GM21528 (cell line): ENCODE results near the gene PRSS36.

Experiments
- ATAC-seq: cut with Tn5 transposase; IDR thresholded peaks from one replicate; pipeline ENCODE4 v1.9.1; 2021; ENCODE audit warnings: mild to moderate bottlenecking, moderate library complexity; ENCODE audit not compliant: unreplicated experiment, low FRiP score

PRSS36 gene

DNA sequence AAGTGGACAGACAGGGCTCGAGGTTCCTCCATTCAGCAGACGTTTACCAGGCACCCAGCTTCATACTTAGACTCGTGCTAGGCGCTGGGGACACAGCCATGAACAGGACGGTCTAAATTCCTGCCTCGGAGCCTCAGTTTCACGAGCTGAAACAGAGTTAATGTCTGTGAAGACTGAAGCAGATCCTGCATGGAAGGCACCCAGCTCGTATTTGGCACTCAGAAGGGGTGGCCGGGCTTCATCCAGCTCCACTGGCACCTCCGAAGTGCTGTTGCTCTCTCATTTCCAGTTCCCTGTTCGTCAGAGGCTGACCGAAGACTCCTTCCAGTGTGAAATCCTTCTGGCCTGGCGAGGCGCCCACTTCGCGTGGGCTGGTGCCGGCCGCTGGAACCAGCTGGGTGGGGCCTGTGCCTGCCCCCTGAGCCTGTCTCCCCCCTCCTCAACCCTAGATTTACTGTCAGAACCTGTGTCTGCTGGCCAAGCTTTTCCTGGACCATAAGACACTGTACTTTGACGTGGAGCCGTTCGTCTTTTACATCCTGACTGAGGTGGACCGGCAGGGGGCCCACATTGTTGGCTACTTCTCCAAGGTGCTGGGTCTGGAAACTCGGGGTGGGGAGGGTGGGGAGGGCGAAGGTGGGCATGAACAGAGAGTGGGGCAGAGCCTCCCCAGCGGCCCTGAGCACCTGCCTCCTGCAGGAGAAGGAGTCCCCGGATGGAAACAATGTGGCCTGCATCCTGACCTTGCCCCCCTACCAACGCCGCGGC is 20.1 kb downstream of the PRSS36 start:
- no peak for ATAC-seq

DNA sequence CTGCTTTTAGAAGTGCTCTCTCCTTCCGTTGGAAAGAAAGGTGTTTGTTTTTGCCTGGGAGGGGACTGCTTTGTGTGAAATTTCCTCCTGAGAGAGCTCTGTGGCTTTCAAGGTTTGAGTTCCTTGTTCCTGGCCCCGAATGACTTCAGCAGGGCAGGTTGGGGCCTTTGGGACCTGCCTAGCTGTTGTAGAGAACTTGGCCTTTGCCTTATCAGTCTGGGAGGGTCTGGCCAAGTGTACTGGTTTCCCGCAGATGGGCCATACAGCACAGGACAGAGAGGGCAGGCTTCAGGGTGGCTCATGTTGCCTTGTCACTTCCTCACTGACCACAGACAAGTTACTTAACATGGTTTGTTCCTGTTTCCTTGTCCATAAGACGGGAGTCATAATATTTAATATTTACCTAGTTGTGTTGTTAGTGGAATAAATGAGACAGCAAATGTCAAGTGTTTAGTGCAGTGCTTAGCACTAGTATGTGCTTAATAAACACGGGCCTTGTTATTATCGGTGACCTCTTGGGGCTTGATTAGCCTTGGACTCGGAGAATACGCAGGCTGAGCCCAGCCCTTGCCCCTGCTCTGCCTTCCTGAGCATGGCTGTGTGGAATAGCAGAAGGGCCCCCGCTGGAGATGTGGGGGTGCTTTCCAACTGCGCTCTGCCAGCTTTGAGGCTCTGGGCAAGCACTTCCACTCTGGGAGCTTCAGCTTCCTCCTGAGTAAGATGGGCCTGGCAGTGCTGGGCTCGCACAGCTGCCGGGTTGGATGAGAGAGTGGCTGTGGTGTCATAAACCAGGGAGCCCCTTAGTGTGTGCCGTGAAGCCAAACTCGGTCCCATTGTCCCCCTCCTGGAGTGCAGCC is 20.9 kb downstream of the PRSS36 start:
- ATAC-seq = no peak

DNA sequence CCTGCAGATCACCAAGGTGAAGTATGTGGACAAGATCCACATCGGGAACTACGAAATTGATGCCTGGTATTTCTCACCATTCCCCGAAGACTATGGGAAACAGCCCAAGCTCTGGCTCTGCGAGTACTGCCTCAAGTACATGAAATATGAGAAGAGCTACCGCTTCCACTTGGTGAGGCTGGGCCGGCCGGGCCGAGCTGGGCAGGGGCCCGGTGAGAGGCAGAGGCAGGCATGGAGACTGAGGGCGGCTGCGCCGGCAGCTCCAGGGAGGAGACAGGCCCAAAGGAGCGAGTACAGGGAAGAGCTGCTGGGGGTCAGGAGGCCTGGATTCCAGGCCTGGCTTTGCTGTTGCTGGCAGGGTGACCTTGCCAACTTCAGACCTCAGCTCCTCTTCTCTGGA is 22.7 kb downstream of the PRSS36 start:
- no peak for ATAC-seq

DNA sequence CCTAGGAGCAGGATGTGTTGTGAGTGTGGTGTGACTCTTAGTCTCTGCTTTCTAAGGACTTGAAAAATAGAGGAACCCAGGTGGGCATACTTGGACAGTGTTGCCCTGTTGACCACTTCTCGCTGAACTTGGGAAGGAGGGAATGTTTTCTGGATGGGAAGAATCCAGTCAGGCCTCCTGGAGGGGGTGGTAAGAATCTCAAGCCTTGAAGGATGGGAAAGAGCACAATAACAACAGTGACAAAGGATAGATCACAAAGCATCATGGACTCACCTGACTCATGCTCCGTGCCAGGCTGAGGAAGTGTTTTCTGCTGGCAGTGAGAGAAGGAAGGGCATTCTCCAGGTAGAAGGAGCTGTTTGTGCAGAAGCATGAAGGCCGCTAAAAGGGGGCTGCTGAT is 24.0 kb downstream of the PRSS36 start:
- ATAC-seq = no peak

DNA sequence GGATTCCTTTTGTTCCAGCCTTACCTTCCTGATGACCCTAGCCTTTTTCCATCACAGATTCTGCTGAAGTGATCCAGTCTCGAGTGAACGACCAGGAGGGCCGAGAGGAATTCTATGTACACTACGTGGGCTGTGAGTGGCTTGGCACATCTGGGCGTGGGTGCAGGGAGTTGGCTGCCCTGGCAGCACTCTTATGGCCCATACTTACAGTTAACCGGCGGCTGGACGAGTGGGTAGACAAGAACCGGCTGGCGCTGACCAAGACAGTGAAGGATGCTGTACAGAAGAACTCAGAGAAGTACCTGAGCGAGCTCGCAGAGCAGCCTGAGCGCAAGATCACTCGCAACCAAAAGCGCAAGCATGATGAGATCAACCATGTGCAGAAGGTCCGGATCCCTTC is 29.7 kb downstream of the PRSS36 start:
- no peak for ATAC-seq

DNA sequence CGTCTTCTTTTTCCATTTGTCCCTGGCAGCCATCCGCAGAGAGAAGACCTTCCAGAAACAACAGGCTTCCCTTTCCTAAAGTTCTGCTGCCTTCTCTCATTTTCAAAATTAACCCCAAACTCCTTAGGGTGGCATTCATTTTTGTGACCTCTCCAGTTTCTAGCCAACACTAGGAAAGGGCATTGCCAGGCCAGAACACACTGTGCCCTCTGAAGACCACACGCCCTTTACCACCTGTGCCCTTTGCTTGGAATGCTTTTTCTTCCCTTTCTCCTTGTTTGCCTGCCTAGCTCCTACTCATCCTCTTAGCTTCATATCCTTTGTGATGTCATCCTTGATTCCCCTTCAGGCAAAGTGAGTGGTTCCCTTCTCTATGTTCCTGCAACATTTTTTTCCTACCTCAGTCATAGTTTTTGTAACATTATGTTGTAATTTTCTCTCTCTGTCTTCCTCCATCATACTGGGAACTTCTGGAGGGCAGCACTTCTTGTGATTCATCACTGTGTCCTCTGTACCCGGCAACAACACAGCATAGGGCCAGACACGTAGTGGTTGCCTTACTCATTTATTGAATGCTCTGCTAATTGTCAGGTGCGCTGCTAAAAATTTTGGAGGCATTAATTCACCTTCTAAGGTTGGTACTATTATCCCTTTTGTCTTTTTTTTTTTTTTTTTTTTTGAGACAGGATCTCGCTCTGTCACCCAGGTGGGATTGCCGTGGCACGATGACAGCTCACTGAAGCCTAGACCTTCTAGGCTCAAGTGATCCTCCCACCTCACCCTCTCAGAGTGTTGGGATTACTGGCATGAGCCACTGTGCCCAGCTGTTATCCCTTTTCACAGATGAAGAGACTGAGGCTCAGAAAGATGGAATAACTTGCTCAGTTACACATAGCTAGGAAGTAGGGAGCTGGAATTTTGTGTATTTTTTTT is 31.4 kb downstream of the PRSS36 start:
- ATAC-seq = no peak

DNA sequence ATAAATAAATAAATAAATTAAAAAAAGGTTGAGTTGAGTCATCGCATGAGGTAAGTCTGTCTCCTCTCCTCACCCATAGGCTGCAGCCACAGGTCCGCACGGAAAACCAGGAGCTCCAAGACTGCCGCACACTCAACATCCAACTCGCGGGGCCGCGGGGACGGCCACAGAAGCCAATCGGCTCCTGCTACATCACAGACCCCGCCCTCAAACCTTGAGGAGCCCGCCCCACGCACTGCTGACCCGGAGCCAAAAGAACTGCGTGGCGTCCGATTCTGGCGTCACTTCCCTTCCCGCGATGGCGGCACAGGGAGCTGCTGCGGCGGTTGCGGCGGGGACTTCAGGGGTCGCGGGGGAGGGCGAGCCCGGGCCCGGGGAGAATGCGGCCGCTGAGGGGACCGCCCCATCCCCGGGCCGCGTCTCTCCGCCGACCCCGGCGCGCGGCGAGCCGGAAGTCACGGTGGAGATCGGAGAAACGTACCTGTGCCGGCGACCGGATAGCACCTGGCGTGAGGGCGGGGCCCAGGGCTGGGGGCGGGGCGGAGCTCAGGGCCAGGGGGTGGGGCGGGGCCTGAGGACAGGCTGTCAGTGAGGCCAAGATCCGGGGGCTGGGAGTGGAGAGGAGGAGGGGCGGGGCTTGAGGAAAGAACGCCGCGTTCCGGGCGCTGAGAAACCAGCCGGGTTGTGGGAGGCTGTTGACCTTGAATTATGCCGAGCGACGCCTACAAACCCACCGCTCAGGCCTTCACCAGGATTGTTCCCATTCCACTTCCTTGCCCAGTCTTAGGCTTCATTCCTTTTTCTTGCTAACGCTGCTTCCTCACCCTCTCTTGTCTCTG is 32.3 kb downstream of the PRSS36 start, which contains the start of gene KAT8:
Gene KAT8 (plus strand): TSS at position 281 of the 839 bp plus-strand sequence. CDS start 18 bp downstream, at position 299.
- peak; percentile 86 for ATAC-seq

DNA sequence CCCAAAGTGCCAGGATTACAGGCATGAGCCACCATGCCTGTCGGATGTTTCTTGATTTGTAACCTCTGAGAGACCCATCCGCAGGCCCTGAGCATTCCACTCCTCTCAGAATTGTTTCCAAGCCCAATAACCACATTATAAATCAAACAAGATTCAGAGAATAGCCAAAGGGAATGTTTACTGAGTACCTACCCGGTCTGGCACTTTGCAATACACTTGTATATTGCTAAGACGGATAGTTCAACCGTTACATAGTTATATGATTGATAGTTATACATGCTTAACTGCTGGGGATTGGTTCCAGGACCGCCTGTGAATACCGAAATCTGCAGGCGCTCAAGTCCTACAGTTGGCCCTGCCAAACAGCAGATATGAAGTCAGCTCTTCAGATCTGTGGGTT is 35.4 kb downstream of the PRSS36 start:
- ATAC-seq = no peak

DNA sequence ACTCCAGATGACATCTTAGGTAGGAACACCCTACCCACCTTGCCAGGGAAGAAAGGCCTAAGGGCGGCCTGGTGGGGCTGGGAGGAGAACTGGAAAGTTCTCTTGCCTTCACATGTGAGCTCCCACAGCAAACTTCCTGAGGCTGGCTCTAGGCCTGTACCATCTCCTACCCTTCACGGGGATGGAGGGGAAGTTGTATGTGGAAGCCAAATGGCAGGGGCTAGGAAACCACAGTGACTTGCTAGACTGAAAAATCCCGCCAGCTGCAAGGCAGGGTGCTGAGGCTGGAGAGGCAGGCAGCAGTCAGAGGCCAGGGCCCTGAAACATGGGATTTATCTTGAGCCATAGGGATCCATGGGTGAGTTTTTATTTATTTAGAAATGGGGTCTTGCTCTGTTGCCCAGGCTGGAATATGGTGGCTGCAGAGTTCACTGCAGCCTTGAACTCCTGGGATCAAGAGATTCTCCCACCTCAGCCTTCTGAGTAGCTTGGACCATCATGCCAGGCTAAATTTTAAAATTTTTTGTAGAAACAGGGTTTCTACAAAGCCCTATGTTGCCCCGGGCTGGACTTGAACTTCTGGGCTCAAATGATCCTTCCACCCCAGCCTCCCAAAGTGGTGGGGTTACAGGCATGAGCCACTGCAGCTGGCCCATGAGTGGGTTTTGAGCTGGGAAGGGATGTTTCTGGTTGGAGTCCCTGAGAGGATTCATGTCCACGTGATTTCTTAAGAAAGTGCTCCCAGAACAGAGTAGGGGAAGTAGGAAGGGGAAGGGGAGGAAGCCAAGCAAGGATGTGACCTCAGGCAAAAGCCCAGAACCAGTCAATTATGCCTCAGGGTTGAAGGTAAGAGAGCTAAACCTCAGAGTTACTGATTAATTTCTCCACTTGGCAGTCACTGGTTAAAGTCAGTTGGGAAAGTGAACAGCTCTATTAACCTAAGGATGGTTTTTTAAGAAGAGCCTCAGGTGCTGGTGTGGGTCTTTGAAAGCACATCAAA is 36.4 kb downstream of the PRSS36 start:
- ATAC-seq = no peak

DNA sequence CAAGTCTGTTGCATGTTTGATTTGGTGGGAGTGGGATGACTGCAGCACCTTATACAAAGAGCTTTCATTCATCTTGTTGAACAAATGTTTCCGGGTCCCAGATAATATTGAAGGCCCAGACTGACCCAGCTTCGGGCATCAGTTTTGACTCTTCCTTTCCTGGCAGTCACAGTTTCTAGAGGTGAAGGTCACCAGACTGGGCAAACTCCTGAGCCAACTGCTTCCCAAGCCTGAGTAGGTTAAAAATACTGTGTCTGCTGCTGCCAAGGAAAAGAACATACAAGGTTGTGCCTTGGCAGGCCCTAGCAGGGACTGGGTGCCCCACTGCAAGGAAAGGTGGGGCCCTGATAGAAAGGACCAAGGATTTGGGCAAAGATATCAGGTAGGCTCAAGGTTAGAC is 37.2 kb downstream of the PRSS36 start:
- no peak for ATAC-seq

DNA sequence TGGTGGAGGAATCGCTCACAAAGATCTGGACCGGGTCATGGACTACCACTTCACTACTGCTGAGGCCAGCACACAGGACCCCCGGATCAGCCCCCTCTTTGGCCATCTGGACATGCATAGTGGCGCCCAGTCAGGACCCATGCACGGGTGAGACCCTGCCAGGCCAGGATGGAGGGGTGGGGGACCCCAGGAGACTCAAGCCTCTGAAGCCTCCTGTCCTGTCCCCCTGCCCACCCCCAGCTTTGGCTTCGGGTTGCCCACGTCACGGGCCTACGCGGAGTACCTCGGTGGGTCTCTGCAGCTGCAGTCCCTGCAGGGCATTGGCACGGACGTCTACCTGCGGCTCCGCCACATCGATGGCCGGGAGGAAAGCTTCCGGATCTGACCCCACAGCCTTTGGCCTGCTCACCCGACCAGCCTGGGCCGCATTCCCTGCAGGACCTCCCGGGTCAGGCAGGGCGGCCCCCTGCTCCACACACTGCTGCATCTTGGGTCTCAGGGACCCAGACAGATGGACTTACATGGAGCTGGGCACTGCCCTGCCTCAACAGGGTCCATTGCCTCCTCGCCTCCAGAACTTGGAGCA is 37.9 kb downstream of the PRSS36 start:
- ATAC-seq = no peak

DNA sequence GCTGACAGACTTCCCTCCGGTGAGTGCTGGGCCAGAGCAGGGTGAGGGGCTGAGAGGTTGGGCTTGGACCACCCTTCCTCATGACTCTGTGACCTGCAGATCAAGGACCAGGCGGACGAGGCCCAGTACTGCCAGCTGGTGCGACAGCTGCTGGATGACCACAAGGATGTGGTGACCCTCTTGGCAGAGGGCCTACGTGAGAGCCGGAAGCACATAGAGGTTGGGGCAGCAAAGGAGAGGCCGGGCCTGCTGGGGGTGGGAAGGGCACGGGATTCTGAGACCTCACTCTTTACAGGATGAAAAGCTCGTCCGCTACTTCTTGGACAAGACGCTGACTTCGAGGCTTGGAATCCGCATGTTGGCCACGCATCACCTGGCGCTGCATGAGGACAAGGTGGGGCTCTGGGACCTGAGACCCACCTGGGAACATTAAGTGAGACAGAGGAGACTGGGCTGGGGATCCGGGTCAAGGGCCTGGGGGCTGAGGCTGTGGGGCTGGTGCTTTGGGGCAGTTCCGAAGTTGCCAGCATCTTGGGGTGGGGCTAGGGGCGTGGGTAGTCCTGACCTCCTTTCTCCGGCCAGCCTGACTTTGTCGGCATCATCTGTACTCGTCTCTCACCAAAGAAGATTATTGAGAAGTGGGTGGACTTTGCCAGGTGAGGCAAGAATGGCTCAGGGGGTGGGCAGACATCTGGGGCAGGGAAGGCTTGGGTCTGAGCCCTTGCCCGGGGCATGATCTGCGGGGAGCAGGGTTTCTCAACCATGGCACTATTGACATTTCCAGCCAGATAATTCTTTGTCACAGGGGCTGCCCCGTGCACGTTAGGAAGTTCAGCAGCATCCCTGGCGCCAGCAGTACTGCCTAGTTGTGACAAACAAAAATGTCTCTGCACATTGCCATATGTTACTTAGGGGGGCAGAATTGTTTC is 39.5 kb downstream of the PRSS36 start:
- ATAC-seq = no peak

DNA sequence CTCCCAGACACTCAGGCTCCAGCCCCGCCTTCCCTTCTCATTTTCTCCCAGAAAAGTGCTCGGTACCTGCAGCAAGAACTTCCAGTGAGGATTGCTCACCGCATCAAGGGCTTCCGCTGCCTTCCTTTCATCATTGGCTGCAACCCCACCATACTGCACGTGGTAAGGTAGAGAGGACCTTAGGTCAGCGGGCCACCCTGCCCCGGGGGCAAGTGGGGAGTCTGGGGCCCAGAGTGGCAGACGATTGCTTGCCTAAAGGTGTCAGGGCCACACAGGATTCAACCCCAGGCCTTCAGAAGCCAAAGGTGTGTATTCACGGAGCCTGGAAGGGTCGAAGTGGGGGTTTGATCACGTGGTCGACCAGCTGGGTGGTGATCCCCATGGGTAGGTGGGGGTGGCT is 40.2 kb downstream of the PRSS36 start:
- ATAC-seq = no peak

DNA sequence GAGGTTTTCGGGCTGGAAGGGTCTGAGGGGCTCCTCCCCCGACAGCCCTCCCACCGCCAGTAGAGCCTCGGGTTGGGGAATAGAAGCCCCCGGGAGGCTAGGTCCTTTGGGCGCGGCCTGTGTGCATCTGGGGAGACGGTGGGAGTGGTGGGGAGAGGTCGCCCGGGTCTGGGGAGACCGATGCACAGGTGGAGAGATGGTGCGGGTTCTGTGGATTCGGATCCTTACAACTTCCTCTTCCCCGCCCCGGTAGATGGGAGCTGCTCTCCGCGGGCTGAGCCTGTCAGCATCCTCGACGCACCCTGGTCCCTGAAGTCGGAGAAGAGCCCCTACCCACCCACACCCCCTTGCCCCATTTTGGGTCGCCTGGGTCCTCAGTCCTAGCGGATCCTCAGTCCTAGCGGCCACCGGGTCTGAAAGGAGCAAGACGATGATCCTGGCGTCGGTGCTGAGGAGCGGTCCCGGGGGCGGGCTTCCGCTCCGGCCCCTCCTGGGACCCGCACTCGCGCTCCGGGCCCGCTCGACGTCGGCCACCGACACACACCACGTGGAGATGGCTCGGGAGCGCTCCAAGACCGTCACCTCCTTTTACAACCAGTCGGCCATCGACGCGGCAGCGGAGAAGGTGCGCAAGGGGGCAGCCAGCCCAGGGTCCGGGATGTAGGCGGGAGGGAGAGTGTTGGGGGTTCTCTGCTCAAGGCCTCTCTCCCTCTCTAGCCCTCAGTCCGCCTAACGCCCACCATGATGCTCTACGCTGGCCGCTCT is 40.9 kb downstream of the PRSS36 start:
- no peak for ATAC-seq

DNA sequence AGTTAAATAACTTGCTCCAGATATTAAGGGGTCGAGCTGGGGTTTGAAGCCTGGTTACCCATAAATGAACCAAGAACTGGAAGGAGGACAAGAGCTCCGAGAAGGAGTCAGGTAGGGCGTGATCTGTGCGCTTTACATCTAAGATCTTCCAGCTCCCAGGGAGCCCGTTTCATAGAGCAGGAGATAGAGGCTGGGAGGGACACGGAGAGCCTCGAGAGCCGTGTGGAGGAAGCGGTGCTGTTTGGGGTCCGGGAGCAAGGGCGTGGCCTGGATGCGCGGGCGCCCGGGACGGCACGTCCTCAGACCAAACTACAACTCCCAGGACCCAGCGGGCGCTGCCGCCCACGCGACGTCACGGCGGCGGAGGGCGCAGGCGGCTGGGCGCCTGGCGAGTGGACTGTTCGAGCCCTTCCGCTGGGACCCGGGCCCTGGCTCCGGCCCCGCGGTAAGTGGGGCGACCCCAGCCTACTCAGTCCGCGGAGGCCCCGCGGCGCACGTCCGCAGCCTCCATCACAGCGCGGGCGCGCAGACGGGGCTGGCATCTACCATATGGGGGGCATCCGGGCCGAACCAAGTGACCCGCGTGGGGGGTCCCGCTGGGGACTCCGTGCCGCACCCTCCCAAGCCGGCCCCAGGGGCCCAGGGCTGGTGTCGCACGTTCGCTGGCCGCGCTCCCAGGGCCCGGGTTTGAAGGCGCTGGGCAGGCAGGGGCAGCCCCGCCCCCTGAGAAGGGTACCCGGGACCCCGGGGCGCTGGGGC is 41.7 kb downstream of the PRSS36 start, which contains the start of gene BCKDK:
Gene BCKDK (plus strand): TSS at position 352 of the 759 bp plus-strand sequence. CDS start 838 bp downstream, outside the sequence.
- peak; percentile 81 for ATAC-seq

DNA sequence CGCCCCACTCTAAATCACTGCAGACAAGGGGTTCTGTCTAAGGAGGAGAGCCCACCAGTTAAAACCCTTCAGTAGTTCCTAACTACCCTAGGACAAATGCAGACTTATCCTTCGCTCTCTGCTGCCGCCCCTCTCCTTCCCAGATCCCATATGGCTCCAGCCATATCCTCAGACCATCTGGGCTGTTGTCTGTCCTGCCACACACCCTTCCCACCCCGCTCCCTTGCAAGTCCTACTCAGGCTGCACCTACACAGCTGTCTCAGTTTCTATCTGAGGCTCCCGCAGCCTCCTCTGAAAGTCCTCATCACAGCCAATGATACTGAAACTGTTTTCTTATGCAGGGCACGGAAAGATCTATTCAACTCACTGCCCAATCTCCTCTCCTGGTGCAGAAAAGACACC is 42.4 kb downstream of the PRSS36 start:
- ATAC-seq = peak; percentile 51
